ENCODE data around the gene WDR83. TPM values are rescaled to one million over a fixed set of nuclear protein-coding genes. Genes with fewer than 3 reads are reported as not detected.
A peak's percentile ranks its signal among the peaks of the same experiment; 100 is the strongest.

WDR83 gene
- total and polyA plus RNA-seq, 2 of the 8 experiments (the other 6 are each of a cell fraction or from before 2014, with no cell fraction given) = 12.6 to 15.3 TPM

- Histone ChIP-seq H3K4me1 (replicated peaks in 1 of 4; ENCODE audit: control insufficient read depth in 3 of 4, insufficient read depth in 4 of 4, low read length in 3 of 4) (peaks cover 0 to 5% (median 2%) of the 10 kb centered on the region in 4 experiments; a peak in 2 of 7 replicates), H3K27ac (ENCODE audit: low read depth, low read length) (no peak overlapping the region), H3K23ac (ENCODE audit: insufficient read length) (no peak overlapping the region), H2BK12ac (ENCODE audit: low read depth, low read length) (no peak overlapping the region), H3K56ac (replicated peaks; ENCODE audit: insufficient read length, low read depth, low read length) (no peak overlapping the region), H2BK20ac (ENCODE audit: low read length) (no peak overlapping the region), H3K79me2 (ENCODE audit: control insufficient read depth in 1 of 2, insufficient read depth in 2 of 2, low read length in 2 of 2) (no peaks in the 10 kb centered on the region), H4K8ac (ENCODE audit: extremely low read depth, insufficient read depth, low read length) (peak overlapping the region; percentile 76; the same call in 1 of the 2 replicates), H4K91ac (replicated peaks; ENCODE audit: insufficient read length, low read length) (no peak overlapping the region), H3K23me2 (ENCODE audit: low read depth, low read length) (no peaks in the 10 kb centered on the region), H3K4me3 (ENCODE audit: extremely low read depth in 1 of 4, insufficient read depth in 2 of 4, low read depth in 3 of 4, low read length in 4 of 4) (no peak overlapping the region), H3K4me2 (ENCODE audit: insufficient read depth in 1 of 2, low read depth in 2 of 2, low read length in 2 of 2) (no peak overlapping the region), H2BK120ac (replicated peaks; ENCODE audit: low read depth, low read length) (no peak overlapping the region), H3K27me3 (replicated peaks in 1 of 4; ENCODE audit: control insufficient read depth in 3 of 4, extremely low read depth in 1 of 4, insufficient read depth in 3 of 4, low read length in 3 of 4) (no peaks in the 10 kb centered on the region), H2BK15ac (ENCODE audit: low read length) (no peak overlapping the region), H3K18ac (ENCODE audit: extremely low read depth, low read length) (no peak overlapping the region), H2AFZ (ENCODE audit: low read length) (no peak overlapping the region), H2AK5ac (ENCODE audit: low read depth, low read length) (no peak overlapping the region), H3K9me3 (ENCODE audit: insufficient read depth in 2 of 2, low read depth in 1 of 2, low read length in 1 of 2) (no peaks in the 10 kb centered on the region), H4K5ac (ENCODE audit: insufficient read length, low read depth, low read length) (no peak overlapping the region), H3K36me3 (ENCODE audit: control insufficient read depth in 2 of 4, insufficient read depth in 4 of 4, low read length in 3 of 4) (peaks cover 40 to 77% (median 67%) of the 10 kb centered on the region in 4 experiments), H3K4ac (replicated peaks; ENCODE audit: insufficient read length, low read depth, low read length) (no peak overlapping the region), H2BK5ac (ENCODE audit: low read depth, low read length) (no peak overlapping the region), H4K20me1 (replicated peaks in 1 of 2; ENCODE audit: control insufficient read depth in 1 of 2, insufficient read depth in 2 of 2, low read length in 2 of 2) (peaks cover 0 to 17% of the 10 kb centered on the region in 2 experiments), H3K14ac (ENCODE audit: insufficient read length) (no peak overlapping the region), H3K79me1 (ENCODE audit: low read depth, low read length) (no peaks in the 10 kb centered on the region), H3K9ac (replicated peaks in 1 of 4; ENCODE audit: extremely low read depth in 1 of 4, low read depth in 3 of 4, low read length in 3 of 4) (no peak overlapping the region)
- POLR2A ChIA-PET (ENCODE audit: partially characterized antibody) = interaction anchor here (2.6 to 6.7 kb wide), 2 partner anchors 9 to 15 kb away, joined by 10 to 50 read pairs; partner anchors contain the start of gene FBXW9
- FAIRE-seq = no peak
- TF ChIP-seq POU5F1 (IDR thresholded peaks at IDR 0.05; ENCODE audit: low read depth, low read length) (no peak), ATF2 (IDR thresholded peaks at IDR 0.05; ENCODE audit: low read length) (no peak), CREB1 (IDR thresholded peaks at IDR 0.05) (no peak), POLR2AphosphoS5 (IDR thresholded peaks at IDR 0.05; ENCODE audit: low read depth, low read length) (peak; percentile 35), RAD21 (IDR thresholded peaks at IDR 0.05 in 1 of 2, conservative IDR thresholded peaks at IDR 0.05 in 1 of 2; ENCODE audit: low read depth in 2 of 2, low read length in 2 of 2) (no peak), HDAC6 (IDR thresholded peaks at IDR 0.05; ENCODE audit: low read depth, low read length) (no peak), SP4 (IDR thresholded peaks at IDR 0.05; ENCODE audit: low read length) (no peak), CBX8 (IDR thresholded peaks at IDR 0.05; ENCODE audit: borderline replicate concordance, low read depth, low read length) (no peak)
- DNase-seq (ENCODE audit: low read depth in 1 of 2, low spot score in 2 of 2) = no peak
- 98% methylated on average over 13 of the region's 13 CpGs; no CpG with 5 or more reads in 1 of the 2 experiments for WGBS, 2 experiments (ENCODE audit: extremely low coverage in 1 of 2, insufficient coverage in 1 of 2, insufficient read length in 1 of 2, insufficient replicate concordance in 2 of 2, low coverage in 1 of 2, low lambda C conversion rate in 2 of 2, missing lambda C conversion rate in 1 of 2)
- CTCF ChIA-PET (ENCODE audit: partially characterized antibody) = interaction anchor here (0.6 to 1.4 kb wide), 6 partner anchors 9 to 191 kb away, joined by 3 to 4 read pairs (median 4); partner anchors contain the start of gene FBXW9
These were observed 39.7 kb downstream of the WDR83 start for GRCh38 chr19:12706332-12706718.

Data from H1 (cell line).